HG03196 (cell line): ENCODE results near the gene SYT8.
"Not testable (repeated sequence)": the region's sequence is repeated elsewhere in the genome, so short reads cannot be mapped to it uniquely, and the experiment has no call there.

Experiments
- ATAC-seq: cut with Tn5 transposase; IDR thresholded peaks from one replicate; pipeline ENCODE4 v1.9.1; 2021; ENCODE audit not compliant: unreplicated experiment

The SYT8 gene, protein sequence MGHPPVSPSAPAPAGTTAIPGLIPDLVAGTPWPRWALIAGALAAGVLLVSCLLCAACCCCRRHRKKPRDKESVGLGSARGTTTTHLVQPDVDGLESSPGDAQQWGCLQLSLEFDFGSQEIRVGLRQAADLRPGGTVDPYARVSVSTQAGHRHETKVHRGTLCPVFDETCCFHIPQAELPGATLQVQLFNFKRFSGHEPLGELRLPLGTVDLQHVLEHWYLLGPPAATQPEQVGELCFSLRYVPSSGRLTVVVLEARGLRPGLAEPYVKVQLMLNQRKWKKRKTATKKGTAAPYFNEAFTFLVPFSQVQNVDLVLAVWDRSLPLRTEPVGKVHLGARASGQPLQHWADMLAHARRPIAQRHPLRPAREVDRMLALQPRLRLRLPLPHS

GRCh38 chr11:1834779-1835670, at the start of gene SYT8:
Gene SYT8 (plus strand): TSS chr11:1834990. CDS start chr11:1835106, 116 bp downstream.
- ATAC-seq: no peak

DNA sequence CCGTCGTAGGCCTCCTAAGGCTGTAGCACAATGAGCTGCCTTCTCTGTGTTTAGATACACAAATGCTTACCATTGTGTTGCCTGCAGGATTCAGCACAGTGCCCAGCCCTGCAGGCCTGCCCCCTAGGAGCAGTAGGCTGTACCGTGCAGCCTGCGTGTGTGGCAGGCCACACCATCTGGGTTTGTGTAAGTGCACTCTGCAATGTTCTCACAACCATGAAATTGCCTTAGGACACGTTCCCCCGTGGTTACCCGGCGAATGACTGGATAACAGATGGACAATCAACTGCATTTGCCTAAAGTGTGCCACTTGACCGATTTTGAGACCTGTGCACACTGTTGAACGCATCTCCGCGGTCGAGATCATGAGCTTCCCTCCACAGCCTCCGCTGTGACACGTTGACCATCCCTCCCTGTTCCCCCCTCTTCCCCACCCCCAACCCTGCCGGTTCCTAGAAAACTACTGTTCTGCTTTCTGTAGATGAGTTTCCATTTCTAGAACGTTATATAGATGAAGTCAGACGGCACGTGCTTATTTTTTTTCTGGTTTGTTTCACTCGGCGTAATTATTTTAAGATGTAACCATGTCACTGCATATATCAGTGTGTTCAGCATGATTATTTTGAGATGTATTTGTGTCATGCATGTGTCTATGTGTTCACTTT, 48.9 kb upstream of the SYT8 start:
- ATAC-seq: no peak

- ATAC-seq: no peak
Observed at GRCh38 chr11:1786466-1786865, 48.3 kb upstream of the SYT8 start.

- no peak for ATAC-seq
Observed at GRCh38 chr11:1791912-1792311, 42.9 kb upstream of the SYT8 start.

DNA sequence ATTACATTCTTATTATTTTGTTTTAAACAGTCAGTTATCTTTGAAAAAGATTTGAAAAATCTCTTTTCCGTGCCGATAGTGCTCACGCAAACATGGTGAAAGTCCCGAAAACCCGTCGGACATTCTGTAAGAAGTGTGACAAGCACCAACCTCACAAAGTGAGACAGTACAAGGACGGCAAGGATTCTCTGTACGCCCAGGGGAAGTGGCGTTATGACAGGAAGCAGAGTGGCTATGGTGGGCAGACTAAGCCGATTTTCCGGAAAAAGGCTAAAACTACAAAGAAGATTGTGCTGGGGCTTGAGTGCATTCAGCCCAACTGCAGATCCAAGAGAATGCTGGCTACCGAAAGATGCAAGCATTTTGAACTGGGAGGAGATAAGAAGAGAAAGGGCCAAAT, 42.3 kb upstream of the SYT8 start:
- ATAC-seq: no peak

DNA sequence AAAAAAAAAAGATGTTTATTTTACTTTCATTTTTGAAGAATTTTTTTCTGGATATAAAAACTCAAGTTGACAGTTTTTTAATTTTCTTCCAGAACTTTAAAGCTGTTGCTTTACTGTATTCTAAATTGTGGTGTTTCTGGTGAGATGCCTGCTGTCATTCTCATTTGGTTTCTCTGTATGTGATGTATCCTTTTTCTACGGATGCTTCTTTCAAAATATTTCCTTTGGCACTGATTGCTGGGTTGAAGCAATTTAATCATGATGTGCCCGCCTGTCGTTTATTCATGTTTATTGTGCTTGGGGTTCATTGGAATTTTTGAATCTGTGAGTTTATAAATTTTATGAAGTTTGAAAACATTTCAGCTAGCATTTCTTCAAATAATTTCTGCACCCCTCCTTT, 41.7 kb upstream of the SYT8 start:
- ATAC-seq: no peak

DNA sequence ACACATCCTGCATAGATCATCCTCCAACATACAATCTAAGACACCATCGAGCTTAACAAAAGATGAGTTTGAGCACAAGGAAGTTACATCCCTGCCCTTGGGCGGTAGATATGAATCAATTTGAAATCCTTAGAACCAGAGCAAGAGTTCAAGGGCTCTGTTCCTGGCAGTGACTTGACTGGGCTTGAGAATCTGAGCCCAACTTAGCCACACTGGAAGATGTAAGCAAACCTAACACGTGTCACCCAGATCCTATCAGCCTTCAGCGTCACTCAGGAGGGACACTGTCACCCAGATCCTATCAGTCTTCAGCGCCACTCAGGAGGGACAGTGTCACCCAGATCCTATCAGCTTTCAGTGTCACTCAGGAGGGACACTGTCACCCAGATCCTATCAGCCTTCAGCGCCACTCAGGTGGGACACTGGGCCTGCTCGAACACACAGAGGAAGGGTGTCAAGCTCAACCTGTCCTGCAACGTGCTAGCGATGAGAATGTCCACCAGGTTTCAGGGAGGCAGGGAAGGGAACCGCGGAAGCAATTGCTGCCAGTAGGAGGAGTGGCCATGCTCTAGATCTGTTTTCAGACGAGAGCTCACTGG, 38.3 kb upstream of the SYT8 start:
- no peak for ATAC-seq

- no peak for ATAC-seq
Observed at GRCh38 chr11:1797391-1798125, 37.2 kb upstream of the SYT8 start.

DNA sequence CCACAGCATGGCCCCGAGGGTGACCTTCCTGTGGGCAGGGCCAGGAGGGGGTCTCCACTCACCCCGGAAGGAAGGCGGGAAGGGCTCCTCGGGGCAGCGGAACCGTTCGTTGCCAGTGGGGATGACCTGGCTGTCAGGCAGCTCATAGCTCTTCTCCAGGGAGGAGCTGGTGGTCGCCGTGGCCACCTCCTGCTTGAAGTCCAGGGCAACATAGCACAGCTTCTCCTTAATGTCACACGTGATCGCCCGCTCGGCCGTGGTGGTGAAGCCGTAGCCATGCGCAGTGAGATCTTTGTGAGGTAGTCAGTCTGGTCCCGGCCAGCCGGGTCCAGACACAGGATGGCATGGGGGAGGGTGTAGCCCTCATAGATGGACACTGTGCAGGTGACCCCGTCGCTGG, 31.5 kb upstream of the SYT8 start:
- ATAC-seq: no peak

- ATAC-seq: not testable (repeated sequence)
Observed at GRCh38 chr11:1803835-1804519, 30.8 kb upstream of the SYT8 start.

GRCh38 chr11:1805525-1805924, 29.3 kb upstream of the SYT8 start:
- no peak for ATAC-seq

DNA sequence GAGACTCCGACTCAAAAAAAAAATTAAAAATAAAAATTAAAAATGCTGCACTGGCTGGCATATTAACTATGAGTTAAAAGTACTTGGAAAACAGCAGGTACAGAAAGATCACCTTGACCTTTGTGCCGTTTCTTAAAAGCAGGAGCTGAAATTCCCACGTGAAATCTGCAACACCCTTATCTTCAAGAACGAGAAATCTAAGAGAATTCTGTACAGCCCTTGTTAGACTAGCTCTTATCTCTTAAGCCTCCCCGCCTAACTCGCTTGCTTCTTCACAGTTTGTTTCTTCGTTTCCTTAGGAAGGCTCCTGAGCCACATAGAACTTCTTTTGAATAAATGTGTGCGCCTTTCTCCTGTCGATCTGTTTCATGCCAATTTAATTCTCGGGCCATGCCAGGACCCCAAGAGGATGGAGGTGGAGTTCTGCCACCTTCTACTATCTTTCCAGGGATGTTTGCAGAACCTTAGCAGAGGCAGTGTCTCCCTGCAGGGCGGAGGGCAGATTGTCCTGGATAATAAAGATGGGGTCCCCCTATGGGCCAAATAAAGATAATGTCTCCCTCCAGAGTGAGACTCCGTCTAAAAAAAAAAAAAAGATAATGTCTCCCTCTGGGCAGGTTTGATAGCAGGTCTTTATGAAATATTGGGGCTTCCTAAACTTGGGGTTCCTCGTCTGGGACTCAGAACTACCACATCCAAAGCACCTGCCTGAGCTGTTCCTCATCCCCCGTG, 27.4 kb upstream of the SYT8 start:
- ATAC-seq: no peak

GRCh38 chr11:1810761-1811160, 24.0 kb upstream of the SYT8 start:
- no peak for ATAC-seq

DNA sequence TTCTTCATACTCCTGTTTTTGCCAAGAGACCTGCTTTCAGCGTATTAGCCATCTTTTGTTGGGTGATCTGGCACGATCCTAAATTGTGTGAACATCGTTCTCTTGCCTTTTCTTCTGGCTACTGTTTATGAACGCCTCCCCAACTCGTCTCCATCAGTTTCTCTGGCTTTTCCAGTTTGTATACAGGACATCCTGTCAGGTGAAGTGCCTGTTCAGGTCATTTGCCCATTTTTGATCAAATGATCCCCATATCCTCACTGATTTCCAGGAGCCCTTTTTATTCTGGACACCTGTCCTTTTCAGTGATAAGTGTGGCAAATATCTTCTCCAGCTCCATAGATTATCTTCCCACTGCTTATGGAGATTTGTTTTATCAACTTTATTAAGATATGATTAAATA, 22.5 kb upstream of the SYT8 start:
- ATAC-seq: no peak

- no peak for ATAC-seq
Observed at GRCh38 chr11:1812801-1813200, 22.0 kb upstream of the SYT8 start.

DNA sequence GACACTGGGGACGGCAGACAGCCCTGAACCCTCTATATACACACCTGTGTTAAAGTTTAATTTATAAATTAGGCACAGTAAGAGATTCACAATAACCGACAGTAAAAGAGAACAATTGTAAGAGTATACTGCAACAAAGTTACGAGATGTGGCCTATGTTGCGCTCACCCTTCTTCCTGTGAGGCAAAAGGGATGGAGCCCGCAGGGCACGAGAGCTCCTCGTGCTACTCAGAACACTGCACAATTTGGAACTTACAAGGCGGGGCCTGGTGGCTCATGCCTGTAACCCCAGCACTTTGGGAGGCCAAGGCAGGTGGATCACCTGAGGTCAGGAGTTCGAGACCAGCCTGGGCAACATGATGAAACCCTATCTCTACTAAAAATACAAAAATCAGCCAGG, 21.4 kb upstream of the SYT8 start:
- ATAC-seq: not testable (repeated sequence)

- no peak for ATAC-seq
Observed at GRCh38 chr11:1814691-1815090, 20.1 kb upstream of the SYT8 start.

- ATAC-seq: no peak
Observed at GRCh38 chr11:1815311-1815710, 19.5 kb upstream of the SYT8 start.

- ATAC-seq: no peak
Observed at GRCh38 chr11:1815751-1816150, 19.0 kb upstream of the SYT8 start.
